HG02938 (cell line): Measurements from ENCODE around the gene FES.
"Not testable (repeated sequence)": the region's sequence is repeated elsewhere in the genome, so short reads cannot be mapped to it uniquely, and the experiment has no call there.

Source experiments
- ATAC-seq: cut with Tn5 transposase; IDR thresholded peaks from one replicate; pipeline ENCODE4 v1.9.1; 2021; ENCODE audit warnings: mild to moderate bottlenecking, moderate library complexity; ENCODE audit not compliant: unreplicated experiment

The FES gene

GRCh38 chr15:90928106-90928505, 43.8 kb downstream of the FES start:
- ATAC-seq, result not testable (repeated sequence)

- ATAC-seq, result no peak
Measured at GRCh38 chr15:90929246-90930019, 45.1 kb downstream of the FES start.

- no peak for ATAC-seq
Measured at GRCh38 chr15:90930861-90931574, 46.7 kb downstream of the FES start.

GRCh38 chr15:90931575-90931827, 47.2 kb downstream of the FES start:
- no peak for ATAC-seq

- ATAC-seq, result peak; percentile 45
Measured at GRCh38 chr15:90931828-90932659, 47.7 kb downstream of the FES start, which contains the start of gene HDDC3. TSS of gene HDDC3 (minus strand) at chr15:90932549. CDS start at chr15:90932540, 9 bp downstream.

- ATAC-seq, result no peak
Measured at GRCh38 chr15:90932660-90932991, 48.3 kb downstream of the FES start.

- ATAC-seq, result no peak
Measured at GRCh38 chr15:90933301-90933700, 49.0 kb downstream of the FES start.

GRCh38 chr15:90934256-90934948, 50.1 kb downstream of the FES start:
- peak; percentile 34 for ATAC-seq

DNA sequence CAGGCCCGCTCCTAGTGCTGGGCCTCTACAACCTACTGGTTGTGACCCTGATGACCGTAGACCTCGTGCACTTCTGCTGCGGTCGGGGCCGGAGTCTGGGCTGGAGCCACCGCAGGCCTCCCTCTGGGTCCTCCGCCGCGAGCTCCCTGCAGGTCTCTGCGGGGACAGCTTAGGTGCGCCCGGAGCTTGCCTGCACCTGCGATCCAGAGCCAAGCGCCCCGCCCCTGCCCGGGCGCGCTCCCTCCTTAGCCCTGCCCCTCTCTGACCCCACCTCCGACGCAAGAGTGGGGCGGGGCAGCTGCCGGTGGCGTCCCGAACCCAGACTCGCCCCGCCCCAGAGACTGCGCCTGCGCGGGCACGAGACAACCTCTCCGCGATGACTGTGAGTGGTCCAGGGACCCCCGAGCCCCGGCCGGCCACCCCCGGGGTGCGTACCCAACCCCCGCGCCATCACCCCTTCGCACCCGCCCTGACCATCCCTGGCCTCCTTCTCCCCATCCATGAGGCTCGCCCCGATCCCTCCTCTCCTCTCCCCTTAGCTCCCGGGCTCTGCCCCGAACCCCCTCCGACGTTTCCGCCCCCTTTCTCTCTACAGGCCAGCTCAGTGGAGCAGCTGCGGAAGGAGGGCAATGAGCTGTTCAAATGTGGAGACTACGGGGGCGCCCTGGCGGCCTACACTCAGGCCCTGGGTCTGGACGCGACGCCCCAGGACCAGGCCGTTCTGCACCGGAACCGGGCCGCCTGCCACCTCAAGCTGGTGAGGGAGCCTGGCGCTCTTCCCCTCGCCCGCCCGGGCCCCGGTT, 50.8 kb downstream of the FES start, which contains the start of gene UNC45A:
TSS of gene UNC45A (plus strand) at position 337 of the 803 bp plus-strand sequence. CDS start at position 377, 40 bp downstream.
- peak; percentile 53 for ATAC-seq

DNA sequence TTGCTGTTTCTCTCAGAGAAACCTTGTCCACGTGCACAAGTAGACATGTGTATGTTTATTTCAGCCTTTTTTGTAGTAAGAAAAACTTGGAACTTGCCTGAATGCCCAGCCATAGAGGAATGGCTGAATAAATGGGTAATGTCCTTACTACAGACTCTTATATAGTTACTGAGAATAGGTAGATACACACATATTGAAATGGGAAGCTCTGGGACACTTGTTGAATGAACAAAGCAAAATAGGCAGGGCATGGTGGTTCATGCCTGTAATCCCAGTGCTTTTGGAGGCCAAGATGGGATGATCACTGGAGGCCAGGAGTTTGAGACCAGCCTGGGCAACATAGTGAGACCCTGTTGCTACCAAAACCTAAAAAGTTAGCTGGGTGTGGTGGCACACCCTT, 52.5 kb downstream of the FES start:
- ATAC-seq, result no peak

DNA sequence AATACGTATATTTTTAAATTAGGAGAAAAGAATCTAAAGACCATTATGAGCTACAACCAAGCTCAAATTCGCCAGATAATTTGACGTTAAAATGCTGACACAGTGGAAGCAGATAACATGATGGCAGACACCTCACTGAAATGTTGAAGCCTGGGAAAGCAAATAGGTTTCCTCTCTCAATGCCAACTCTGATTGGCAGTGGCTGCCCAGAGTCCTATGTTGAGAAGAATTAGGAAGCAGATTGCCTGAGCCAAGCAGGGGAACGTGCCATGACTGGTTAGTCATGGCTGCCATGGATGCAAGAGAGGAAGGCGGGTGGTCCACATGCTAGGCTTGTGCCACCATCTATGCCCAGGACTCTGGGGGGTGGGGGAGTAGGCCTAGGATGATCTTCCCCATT, 54.0 kb downstream of the FES start:
- ATAC-seq, result no peak

GRCh38 chr15:90939756-90940155, 55.5 kb downstream of the FES start:
- ATAC-seq, result no peak

- no peak for ATAC-seq
Measured at GRCh38 chr15:90941038-90941437, 56.7 kb downstream of the FES start.

DNA sequence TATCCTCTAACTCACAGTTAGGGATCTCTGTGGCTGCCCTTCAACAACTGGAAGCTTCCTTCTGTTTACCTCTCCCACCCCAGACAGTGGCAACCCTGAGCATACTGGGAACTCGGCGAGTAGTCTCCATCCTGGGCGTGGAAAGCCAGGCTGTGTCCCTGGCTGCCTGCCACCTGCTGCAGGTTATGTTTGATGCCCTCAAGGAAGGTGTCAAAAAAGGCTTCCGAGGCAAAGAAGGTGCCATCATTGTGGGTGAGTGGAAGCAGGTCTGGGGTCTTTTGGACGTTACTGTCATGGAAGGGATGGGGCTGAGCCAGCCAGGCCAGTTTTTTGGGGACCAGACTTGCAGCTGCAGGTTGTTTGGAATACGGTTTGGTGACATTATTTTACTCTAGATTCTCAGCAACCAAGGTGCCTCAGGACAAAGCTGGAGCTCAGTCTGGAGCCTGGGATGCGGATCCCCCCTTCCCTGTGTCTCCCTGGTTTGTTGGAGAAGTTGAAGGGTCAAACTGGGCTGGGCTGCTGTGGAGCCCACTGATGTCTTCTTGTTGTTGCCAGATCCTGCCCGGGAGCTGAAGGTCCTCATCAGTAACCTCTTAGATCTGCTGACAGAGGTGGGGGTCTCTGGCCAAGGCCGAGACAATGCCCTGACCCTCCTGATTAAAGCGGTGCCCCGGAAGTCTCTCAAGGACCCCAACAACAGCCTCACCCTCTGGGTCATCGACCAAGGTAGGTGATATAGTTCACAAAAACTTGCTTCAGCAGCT, 58.2 kb downstream of the FES start:
- ATAC-seq, result no peak

GRCh38 chr15:90945091-90945490, 60.8 kb downstream of the FES start:
- ATAC-seq, result no peak
